ENCODE measurements around the gene ITPRID1. TPM values are rescaled to one million over a fixed set of nuclear protein-coding genes. Genes with fewer than 3 reads are reported as not detected.

ITPRID1 gene
- total RNA-seq, 2 donors from 2014 or later = not detected

GRCh38 chr7:31494421-31494820 lies 19.5 kb upstream of the ITPRID1 start:
- DNase-seq (ENCODE audit: low spot score) = no peak
- Histone ChIP-seq H3K4me3 (no peak overlapping the region), H3K36me3 (no peaks in the 10 kb centered on the region), H3K27ac (no peak overlapping the region), H3K27me3 (no peaks in the 10 kb centered on the region), H3K4me1 (no peaks in the 10 kb centered on the region), H3K9me3 (no peaks in the 10 kb centered on the region)
- TF ChIP-seq, protein P1, sequence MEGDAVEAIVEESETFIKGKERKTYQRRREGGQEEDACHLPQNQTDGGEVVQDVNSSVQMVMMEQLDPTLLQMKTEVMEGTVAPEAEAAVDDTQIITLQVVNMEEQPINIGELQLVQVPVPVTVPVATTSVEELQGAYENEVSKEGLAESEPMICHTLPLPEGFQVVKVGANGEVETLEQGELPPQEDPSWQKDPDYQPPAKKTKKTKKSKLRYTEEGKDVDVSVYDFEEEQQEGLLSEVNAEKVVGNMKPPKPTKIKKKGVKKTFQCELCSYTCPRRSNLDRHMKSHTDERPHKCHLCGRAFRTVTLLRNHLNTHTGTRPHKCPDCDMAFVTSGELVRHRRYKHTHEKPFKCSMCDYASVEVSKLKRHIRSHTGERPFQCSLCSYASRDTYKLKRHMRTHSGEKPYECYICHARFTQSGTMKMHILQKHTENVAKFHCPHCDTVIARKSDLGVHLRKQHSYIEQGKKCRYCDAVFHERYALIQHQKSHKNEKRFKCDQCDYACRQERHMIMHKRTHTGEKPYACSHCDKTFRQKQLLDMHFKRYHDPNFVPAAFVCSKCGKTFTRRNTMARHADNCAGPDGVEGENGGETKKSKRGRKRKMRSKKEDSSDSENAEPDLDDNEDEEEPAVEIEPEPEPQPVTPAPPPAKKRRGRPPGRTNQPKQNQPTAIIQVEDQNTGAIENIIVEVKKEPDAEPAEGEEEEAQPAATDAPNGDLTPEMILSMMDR (IDR thresholded peaks at IDR 0.05) = no peak

GRCh38 chr7:31495653-31496052 lies 18.2 kb upstream of the ITPRID1 start:
- Histone ChIP-seq H3K27ac (no peak overlapping the region), H3K4me1 (no peaks in the 10 kb centered on the region), H3K4me3 (no peak overlapping the region), H3K27me3 (no peaks in the 10 kb centered on the region), H3K9me3 (no peaks in the 10 kb centered on the region), H3K36me3 (no peaks in the 10 kb centered on the region)
- DNase-seq (ENCODE audit: low spot score) = no peak
- TF ChIP-seq, protein P1 (IDR thresholded peaks at IDR 0.05) = no peak

- Histone ChIP-seq H3K27ac (no peak overlapping the region), H3K4me1 (no peaks in the 10 kb centered on the region), H3K27me3 (no peaks in the 10 kb centered on the region), H3K4me3 (no peak overlapping the region), H3K9me3 (no peaks in the 10 kb centered on the region), H3K36me3 (no peaks in the 10 kb centered on the region)
- TF ChIP-seq, protein P1 (IDR thresholded peaks at IDR 0.05) = no peak
- no peak for DNase-seq (ENCODE audit: low spot score)
These were observed 16.4 kb upstream of the ITPRID1 start for GRCh38 chr7:31497516-31497915.

DNA sequence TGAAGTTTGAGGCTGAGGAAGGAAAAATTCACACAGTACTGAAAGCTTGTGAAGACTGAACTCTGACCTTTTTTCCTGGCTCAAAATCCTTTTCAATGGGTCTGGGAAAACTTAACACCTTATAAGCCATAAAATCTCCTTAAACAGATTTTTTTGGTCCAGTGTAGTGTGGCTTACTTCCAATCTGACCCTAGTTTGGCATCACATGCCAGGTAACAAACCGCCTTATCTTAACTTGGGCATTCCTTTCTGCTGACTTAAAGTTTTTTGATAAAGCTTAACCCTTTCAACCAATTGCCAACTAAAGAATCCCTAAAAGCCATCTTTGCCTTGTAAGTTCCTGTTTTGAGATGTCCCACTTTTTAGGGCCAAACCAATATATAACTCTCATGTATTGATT lies 13.2 kb upstream of the ITPRID1 start:
- H3K4me3 ChIP-seq = no peak overlapping the region
- no peak for DNase-seq (ENCODE audit: low spot score)
- no peaks in the 10 kb centered on the region for H3K27me3 ChIP-seq
- TF ChIP-seq, protein P1 (IDR thresholded peaks at IDR 0.05) = no peak
- H3K36me3 ChIP-seq = no peaks in the 10 kb centered on the region
- no peaks in the 10 kb centered on the region for H3K9me3 ChIP-seq
- H3K4me1 ChIP-seq = no peaks in the 10 kb centered on the region
- H3K27ac ChIP-seq = no peak overlapping the region

DNA sequence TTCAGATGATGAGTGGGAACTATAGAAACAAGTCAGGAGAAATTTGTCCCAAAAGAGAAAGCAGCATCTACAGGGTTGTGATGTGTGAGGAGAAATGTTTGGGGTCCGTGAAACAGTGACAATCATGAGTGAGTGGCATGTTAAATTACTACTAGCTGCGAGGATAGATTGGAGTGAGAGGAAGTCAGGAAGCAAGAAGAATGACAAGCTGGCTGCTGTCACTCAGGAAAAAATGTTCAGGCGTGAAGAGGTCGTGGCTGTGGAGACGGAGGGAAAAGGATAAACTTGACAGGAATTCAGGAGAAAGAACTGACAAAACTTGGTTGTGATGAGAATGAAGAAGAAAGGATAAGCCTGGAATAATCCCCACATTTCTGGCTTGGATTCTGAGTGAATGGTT lies 5.1 kb upstream of the ITPRID1 start:
- Histone ChIP-seq H3K4me1 (no peaks in the 10 kb centered on the region), H3K27me3 (no peaks in the 10 kb centered on the region), H3K36me3 (no peaks in the 10 kb centered on the region), H3K4me3 (no peak overlapping the region), H3K9me3 (no peaks in the 10 kb centered on the region), H3K27ac (no peak overlapping the region)
- no peak for DNase-seq (ENCODE audit: low spot score)
- TF ChIP-seq, protein P1 (IDR thresholded peaks at IDR 0.05) = no peak

GRCh38 chr7:31512166-31512565 lies 1.7 kb upstream of the ITPRID1 start:
- DNase-seq (ENCODE audit: low spot score) = no peak
- no peaks in the 10 kb centered on the region for H3K9me3 ChIP-seq

More at GRCh38 chr7:31512166-31512565, 1.7 kb upstream of the ITPRID1 start:
- no peaks in the 10 kb centered on the region for H3K27me3 ChIP-seq
- no peaks in the 10 kb centered on the region for H3K36me3 ChIP-seq
- no peak overlapping the region for H3K27ac ChIP-seq
- TF ChIP-seq, protein P1 (IDR thresholded peaks at IDR 0.05) = no peak
- no peaks in the 10 kb centered on the region for H3K4me1 ChIP-seq
- H3K4me3 ChIP-seq = no peak overlapping the region

All from right atrium auricular region (tissue), 2 donors.